ENCODE measurements around the gene SEPTIN1. TPM values are rescaled to one million over a fixed set of nuclear protein-coding genes. Genes with fewer than 3 reads are reported as not detected.

The SEPTIN1 gene
- total RNA-seq, 1 experiment from 2014 or later = 3.4 TPM

DNA sequence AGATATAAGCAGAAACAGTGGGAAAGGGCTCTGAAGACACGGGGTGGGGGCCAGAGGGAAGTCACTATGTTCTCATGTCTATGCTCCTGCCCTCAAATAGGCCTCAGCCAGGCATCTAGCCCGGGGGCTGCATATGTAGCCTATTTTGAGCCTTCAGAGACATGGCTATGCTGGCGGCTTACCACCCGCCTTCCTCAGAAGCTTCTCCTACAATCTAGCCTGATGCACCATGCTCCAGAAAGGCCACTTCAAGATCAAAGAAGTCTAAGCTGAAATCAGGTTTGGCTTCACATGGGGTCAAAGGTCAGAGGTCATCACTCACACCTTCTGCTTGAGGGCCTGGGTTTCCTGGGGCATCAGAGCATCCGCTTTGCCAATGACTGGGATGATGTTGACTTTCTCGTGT lies 1.6 kb downstream of the SEPTIN1 start:
- Histone ChIP-seq H3K79me2 (ENCODE audit: insufficient read depth, low read length) (no peaks in the 10 kb centered on the region), H3K9me3 (ENCODE audit: control insufficient read depth in 1 of 2, insufficient read depth in 1 of 2, low read depth in 1 of 2, low read length in 2 of 2) (no peaks in the 10 kb centered on the region), H3K27me3 (ENCODE audit: insufficient read depth, low read length) (no peaks in the 10 kb centered on the region), H2AFZ (ENCODE audit: low read depth, low read length, poor library complexity, severe bottlenecking) (no peak overlapping the region), H3K36me3 (ENCODE audit: control insufficient read depth in 1 of 2, insufficient read depth in 2 of 2, low read length in 2 of 2) (no peaks in the 10 kb centered on the region), H3K4me1 (ENCODE audit: control insufficient read depth in 1 of 2, insufficient read depth in 2 of 2, low read length in 2 of 2) (peaks cover 14 to 33% of the 10 kb centered on the region in 2 experiments), H3K4me3 (replicated peaks in 1 of 2; ENCODE audit: low read depth in 1 of 2, low read length in 2 of 2) (no peak overlapping the region), H3K9ac (ENCODE audit: low read length) (no peak overlapping the region), H3K27ac (ENCODE audit: low read depth, low read length) (no peak overlapping the region), H3K4me2 (ENCODE audit: low read length) (no peak overlapping the region), H3K9me2 (ENCODE audit: insufficient read depth) (no peaks in the 10 kb centered on the region), H4K20me1 (ENCODE audit: insufficient read depth) (no peaks in the 10 kb centered on the region)
- ChIA-PET RAD21 (ENCODE audit: low non-redundant PET in 1 of 2, low total read pairs in 2 of 2, uncharacterized antibody in 2 of 2, unreplicated experiment in 2 of 2) (no interaction called here), CTCF (no interaction called here), POLR2A (no interaction called here)
- no peak for DNase-seq (ENCODE audit: low read depth, low spot score)
- ATAC-seq = no peak
- TF ChIP-seq ZBTB33 (IDR thresholded peaks at IDR 0.05; ENCODE audit: extremely low read depth, insufficient replicate concordance, low read length) (no peak), ZFX (IDR thresholded peaks at IDR 0.05) (no peak), TCF7L2 (IDR thresholded peaks at IDR 0.05; ENCODE audit: borderline replicate concordance, extremely low read depth, insufficient read depth, insufficient read length) (no peak), CTCF (IDR thresholded peaks at IDR 0.05 in 2 of 3, conservative IDR thresholded peaks at IDR 0.05 in 1 of 3; ENCODE audit: borderline replicate concordance in 1 of 3, insufficient read depth in 1 of 3, low read depth in 2 of 3, low read length in 2 of 3) (no peak), CBX3 (IDR thresholded peaks at IDR 0.05; ENCODE audit: low read depth) (no peak), YY1 (IDR thresholded peaks at IDR 0.05; ENCODE audit: extremely low read depth, insufficient replicate concordance, low read depth, low read length) (no peak), EZH2 (IDR thresholded peaks at IDR 0.05) (no peak), SRF (IDR thresholded peaks at IDR 0.05; ENCODE audit: low read depth) (no peak), POLR2A (IDR thresholded peaks at IDR 0.05; ENCODE audit: borderline replicate concordance, extremely low read depth, insufficient read depth, insufficient read length) (no peak), ZNF274 (IDR thresholded peaks at IDR 0.05; ENCODE audit: low read depth, low read length) (no peak), MAX (IDR thresholded peaks at IDR 0.05) (no peak), EZH2phosphoT487 (IDR thresholded peaks at IDR 0.05; ENCODE audit: borderline replicate concordance) (no peak), RAD21 (IDR thresholded peaks at IDR 0.05; ENCODE audit: low read depth) (no peak), POLR2AphosphoS5 (IDR thresholded peaks at IDR 0.05; ENCODE audit: low read depth, low read length) (no peak), SIN3A (IDR thresholded peaks at IDR 0.05; ENCODE audit: low read depth) (no peak)
- TF ChIP-seq, protein P1, sequence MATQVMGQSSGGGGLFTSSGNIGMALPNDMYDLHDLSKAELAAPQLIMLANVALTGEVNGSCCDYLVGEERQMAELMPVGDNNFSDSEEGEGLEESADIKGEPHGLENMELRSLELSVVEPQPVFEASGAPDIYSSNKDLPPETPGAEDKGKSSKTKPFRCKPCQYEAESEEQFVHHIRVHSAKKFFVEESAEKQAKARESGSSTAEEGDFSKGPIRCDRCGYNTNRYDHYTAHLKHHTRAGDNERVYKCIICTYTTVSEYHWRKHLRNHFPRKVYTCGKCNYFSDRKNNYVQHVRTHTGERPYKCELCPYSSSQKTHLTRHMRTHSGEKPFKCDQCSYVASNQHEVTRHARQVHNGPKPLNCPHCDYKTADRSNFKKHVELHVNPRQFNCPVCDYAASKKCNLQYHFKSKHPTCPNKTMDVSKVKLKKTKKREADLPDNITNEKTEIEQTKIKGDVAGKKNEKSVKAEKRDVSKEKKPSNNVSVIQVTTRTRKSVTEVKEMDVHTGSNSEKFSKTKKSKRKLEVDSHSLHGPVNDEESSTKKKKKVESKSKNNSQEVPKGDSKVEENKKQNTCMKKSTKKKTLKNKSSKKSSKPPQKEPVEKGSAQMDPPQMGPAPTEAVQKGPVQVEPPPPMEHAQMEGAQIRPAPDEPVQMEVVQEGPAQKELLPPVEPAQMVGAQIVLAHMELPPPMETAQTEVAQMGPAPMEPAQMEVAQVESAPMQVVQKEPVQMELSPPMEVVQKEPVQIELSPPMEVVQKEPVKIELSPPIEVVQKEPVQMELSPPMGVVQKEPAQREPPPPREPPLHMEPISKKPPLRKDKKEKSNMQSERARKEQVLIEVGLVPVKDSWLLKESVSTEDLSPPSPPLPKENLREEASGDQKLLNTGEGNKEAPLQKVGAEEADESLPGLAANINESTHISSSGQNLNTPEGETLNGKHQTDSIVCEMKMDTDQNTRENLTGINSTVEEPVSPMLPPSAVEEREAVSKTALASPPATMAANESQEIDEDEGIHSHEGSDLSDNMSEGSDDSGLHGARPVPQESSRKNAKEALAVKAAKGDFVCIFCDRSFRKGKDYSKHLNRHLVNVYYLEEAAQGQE (IDR thresholded peaks at IDR 0.05; ENCODE audit: low read depth) = no peak
- BruUV-seq (replicated peaks) = no TSS peak
- intact Hi-C loops (cut with micrococcal nuclease) = no loop called here

Measured in HCT116 (cell line).